HepG2 (cell line): ENCODE data around the gene PTPN14. TPM values are rescaled to one million over a fixed set of nuclear protein-coding genes. Genes with fewer than 3 reads are reported as not detected.

ENCODE experiments used
- ATAC-seq: fragments of 200-7000 bp; cut with Tn5 transposase; 3 replicates; pipeline ENCODE4 v1.9.1; 2020; ENCODE audit warnings: mild to moderate bottlenecking, moderate library complexity
- BruUV-seq: library from RNA; stranded (reverse); fragments of 400-500 nt; replicated peaks from 2 replicates; lab custom pipeline; 2021; lab: Mats Ljungman, UMichigan
- CTCF ChIA-PET: fragments of 300-600 bp; formaldehyde crosslinking; extraction: SDS; loops from one replicate; lab custom pipeline; 2021; ENCODE audit warnings: low total read pairs, inconsistent platforms, low intra/inter-chr PET ratio; lab: Yijun Ruan, JAX
- POLR2A ChIA-PET: fragments of 350-600 bp; sonication (Branson Sonifier 250); formaldehyde crosslinking; loops from one replicate; lab custom pipeline; 2020; ENCODE audit warnings: antibody characterized with exemption, inconsistent platforms; lab: Yijun Ruan, JAX
- DNase-seq: peaks from one replicate; pipeline ENCODE4 v3.0.0-alpha.2; 2015; ENCODE audit warnings: low spot score
- FAIRE-seq: peaks from 3 replicates; lab custom pipeline; 2011; peaks lifted over from hg19 to GRCh38; lab: Jason Lieb, UNC
- H2AFZ ChIP-seq: one replicate; pipeline ENCODE4 v1.6.1; 2011; ENCODE audit warnings: low read length, inconsistent platforms
- H3K27ac ChIP-seq: fragments of 300-600 bp; 3 replicates; pipeline ENCODE4 v1.8.0; 2011; ENCODE audit warnings: mixed run types, mild to moderate bottlenecking, mixed read lengths, low read length, inconsistent platforms; ENCODE audit not compliant: insufficient read depth; ENCODE audit errors: extremely low read length
- H3K27me3 ChIP-seq, 2 experiments: fragments of 200-600 bp in 1 of 2; 2 replicates in 1 of 2; 3 replicates in 1 of 2; pipeline versions ENCODE4 v1.6.0 to v1.8.0; 2011; ENCODE audit warnings: low read length in 2 of 2, mild to moderate bottlenecking in 2 of 2, moderate library complexity in 2 of 2, inconsistent platforms in 1 of 2; ENCODE audit not compliant: insufficient read depth in 2 of 2, control insufficient read depth in 1 of 2
- H3K36me3 ChIP-seq, 2 experiments: fragments of 200-600 bp in 1 of 2; replicated peaks in 1 of 2; 2 replicates in 1 of 2; 3 replicates in 1 of 2; pipeline versions ENCODE4 v1.5.1 to v1.8.0; 2011; ENCODE audit warnings: low read length in 2 of 2, inconsistent platforms in 1 of 2; ENCODE audit not compliant: insufficient read depth in 2 of 2, control insufficient read depth in 1 of 2
- H3K4me1 ChIP-seq: 2 replicates; pipeline ENCODE4 v1.5.1; 2012; ENCODE audit warnings: low read length, inconsistent platforms; ENCODE audit not compliant: insufficient read depth
- H3K4me2 ChIP-seq: 2 replicates; pipeline ENCODE4 v1.6.0; 2011; ENCODE audit warnings: low read depth, low read length, inconsistent platforms
- H3K4me3 ChIP-seq, 3 experiments: fragments of 200-600 bp in 1 of 3; sonication (generic), shearing (Covaris generic) in 1 of 3; replicated peaks in 1 of 3; 2 replicates each; pipeline ENCODE4 v1.5.1; 2011 to 2016; ENCODE audit warnings: low read length in 3 of 3, inconsistent platforms in 2 of 3, low read depth in 2 of 3, mild to moderate bottlenecking in 2 of 3, control low read depth in 1 of 3, mixed read lengths in 1 of 3; ENCODE audit not compliant: insufficient read depth in 1 of 3
- H3K79me2 ChIP-seq: one replicate; pipeline ENCODE4 v1.6.1; 2011; ENCODE audit warnings: low read length, inconsistent platforms; ENCODE audit not compliant: insufficient read depth
- H3K9ac ChIP-seq: 2 replicates; pipeline ENCODE4 v1.6.0; 2011; ENCODE audit warnings: mild to moderate bottlenecking, low read depth, low read length, inconsistent platforms; ENCODE audit not compliant: insufficient read depth
- H3K9me3 ChIP-seq: 2 replicates; pipeline ENCODE4 v1.5.1; 2012; ENCODE audit warnings: mild to moderate bottlenecking, low read length
- H4K20me1 ChIP-seq: 2 replicates; pipeline ENCODE4 v1.6.0; 2011; ENCODE audit warnings: inconsistent platforms, mild to moderate bottlenecking, low read length, moderate library complexity; ENCODE audit not compliant: insufficient read depth
- ATF7-NPFF ChIP-seq: sonication (generic); formaldehyde crosslinking; IDR thresholded peaks from 2 replicates; pipeline ENCODE4 v1.8.1; 2023; ENCODE audit warnings: mild to moderate bottlenecking, low read depth, missing genetic modification reagents, moderate library complexity
- DNMT3B ChIP-seq: conservative IDR thresholded peaks from 2 replicates; pipeline ENCODE4 v1.6.1; 2016; ENCODE audit warnings: missing biosample characterization, control low read depth
- EED ChIP-seq: sonication (generic); formaldehyde crosslinking; IDR thresholded peaks from 2 replicates; pipeline ENCODE4 v1.5.0; 2020; ENCODE audit warnings: mild to moderate bottlenecking, missing genetic modification reagents
- FOSL2 ChIP-seq: sonication (generic); formaldehyde crosslinking; IDR thresholded peaks from 2 replicates; pipeline ENCODE4 v1.4.0; 2020; ENCODE audit warnings: missing genetic modification reagents
- IKZF5 ChIP-seq: IDR thresholded peaks from 2 replicates; pipeline ENCODE4 v1.6.1; 2018; ENCODE audit warnings: missing genetic modification reagents, mild to moderate bottlenecking, missing compliant biosample characterization
- KAT8 ChIP-seq: IDR thresholded peaks from 2 replicates; pipeline ENCODE4 v1.6.1; 2016; ENCODE audit warnings: missing genetic modification reagents, missing compliant biosample characterization
- KDM2A ChIP-seq: sonication (generic); formaldehyde crosslinking; IDR thresholded peaks from 2 replicates; pipeline ENCODE4 v1.4.0; 2020; ENCODE audit warnings: low read depth, missing genetic modification reagents, borderline replicate concordance
- KLF13 ChIP-seq: sonication (generic); formaldehyde crosslinking; IDR thresholded peaks from 2 replicates; pipeline ENCODE4 v1.4.0; 2020; ENCODE audit warnings: mild to moderate bottlenecking, missing genetic modification reagents
- NFIB ChIP-seq: sonication (generic); formaldehyde crosslinking; IDR thresholded peaks from 2 replicates; pipeline ENCODE4 v1.9.0; 2021; ENCODE audit warnings: missing genetic modification reagents, mild to moderate bottlenecking, borderline replicate concordance
- ONECUT2 ChIP-seq: sonication (generic); formaldehyde crosslinking; IDR thresholded peaks from 2 replicates; pipeline ENCODE4 v1.4.0; 2020; ENCODE audit warnings: missing genetic modification reagents
- PPARG ChIP-seq: conservative IDR thresholded peaks from 2 replicates; pipeline ENCODE4 v1.6.1; 2016; ENCODE audit warnings: missing biosample characterization, missing genetic modification reagents
- RAD21 ChIP-seq: fragments of 450-650 bp; formaldehyde crosslinking; IDR thresholded peaks from 2 replicates; pipeline ENCODE4 v1.5.0; 2020; ENCODE audit warnings: mild to moderate bottlenecking
- REPIN1 ChIP-seq: sonication (generic); formaldehyde crosslinking; IDR thresholded peaks from 2 replicates; pipeline ENCODE4 v1.8.0; 2022; ENCODE audit warnings: missing genetic modification reagents, low read depth, mild to moderate bottlenecking, borderline replicate concordance
- SALL1 ChIP-seq: sonication (generic); formaldehyde crosslinking; IDR thresholded peaks from 2 replicates; pipeline ENCODE4 v1.8.0; 2022; ENCODE audit warnings: mild to moderate bottlenecking, missing genetic modification reagents
- STAG1 ChIP-seq: sonication (generic); formaldehyde crosslinking; IDR thresholded peaks from 2 replicates; pipeline ENCODE4 v1.4.0; 2020; ENCODE audit warnings: missing genetic modification reagents
- TAF1 ChIP-seq: sonication (generic); formaldehyde crosslinking; IDR thresholded peaks from 2 replicates; pipeline ENCODE4 v1.4.0; 2020; ENCODE audit warnings: missing genetic modification reagents
- TEAD3 ChIP-seq: optimal IDR thresholded peaks from 2 replicates; pipeline ENCODE3; 2016; ENCODE audit warnings: borderline replicate concordance
- ZFP36L1 ChIP-seq: sonication (generic); formaldehyde crosslinking; IDR thresholded peaks from 2 replicates; pipeline ENCODE4 v1.8.0; 2022; ENCODE audit warnings: mild to moderate bottlenecking, missing genetic modification reagents, moderate library complexity
- ZNF772 ChIP-seq: sonication (generic); formaldehyde crosslinking; IDR thresholded peaks from 2 replicates; pipeline ENCODE4 v1.5.0; 2020; ENCODE audit warnings: mild to moderate bottlenecking, missing genetic modification reagents
- ZNF788 ChIP-seq: sonication (generic); formaldehyde crosslinking; IDR thresholded peaks from 2 replicates; pipeline ENCODE4 v1.5.0; 2020; ENCODE audit warnings: mild to moderate bottlenecking, missing genetic modification reagents, borderline replicate concordance
- ZSCAN31 ChIP-seq: sonication (generic); formaldehyde crosslinking; IDR thresholded peaks from 2 replicates; pipeline ENCODE4 v1.5.0; 2020; ENCODE audit warnings: low read depth, mild to moderate bottlenecking, missing genetic modification reagents
- WGBS: methylation state at CpG from one replicate; pipeline ENCODE4 v1.1.6; 2017; ENCODE audit warnings: low lambda C conversion rate; 5-methylcytosine and 5-hydroxymethylcytosine counted together
- in situ Hi-C: cut with HindIII; loops from 2 replicates; pipeline ENCODE4 v1.10.0; 2017; ENCODE audit warnings: low pct_unique_long_range_greater_than_20kb; ENCODE audit not compliant: extremely low pct_ligation_motif_present
- intact Hi-C: fragments of 100-400 bp; cut with micrococcal nuclease; formaldehyde crosslinking; loops from one replicate; pipeline ENCODE4 v1.10.0; 2022; ENCODE audit not compliant: unreplicated experiment
- polyA plus RNA-seq, 8 experiments: library from polyadenylated mRNA; depleted of rRNA in 3 of 8; stranded (reverse) in 7 of 8; unstranded in 1 of 8; fragments of >200 nt; fragmentation: Illumina TruSeq in 4 of 8; extraction: Trizol in 4 of 8; gene quantifications; 2 replicates each; pipeline versions ENCODE4 v1.2.1 to v1.2.3, GENCODE V29; 2011 to 2016; ENCODE audit warnings: low read depth in 4 of 8, missing spikeins in 1 of 8, mixed read lengths in 1 of 8; ENCODE audit not compliant: insufficient read depth in 1 of 8
- total RNA-seq, 5 experiments: library from RNA; depleted of rRNA; stranded (reverse); fragments of >200 nt; fragmentation: Illumina TruSeq; extraction: Trizol; gene quantifications; 2 replicates each; pipeline ENCODE4 v1.2.3, GENCODE V29; 2016; ENCODE audit warnings: low read depth in 1 of 5
- TF ChIP-seq, protein P1 (sequence below): sonication (generic); formaldehyde crosslinking; IDR thresholded peaks from 2 replicates; pipeline ENCODE4 v1.9.0; 2022; ENCODE audit warnings: missing genetic modification reagents, mild to moderate bottlenecking, borderline replicate concordance
- TF ChIP-seq, protein P2 (sequence below): sonication (generic); formaldehyde crosslinking; IDR thresholded peaks from 2 replicates; pipeline ENCODE4 v1.4.0; 2020; ENCODE audit warnings: mild to moderate bottlenecking, missing genetic modification reagents

Gene PTPN14
- total and polyA plus RNA-seq, 2 of the 13 experiments (the other 11 are each of a cell fraction or from before 2014, with no cell fraction given): 3.9 to 4.7 TPM

- peak; percentile 65 for DNase-seq
- Histone ChIP-seq H3K4me3 (no peak overlapping the region), H3K4me1 (no peaks in the 10 kb centered on the region), H3K27ac (no peak overlapping the region), H3K27me3 (no peaks in the 10 kb centered on the region), H4K20me1 (peaks cover 3% of the 10 kb centered on the region), H3K79me2 (no peaks in the 10 kb centered on the region), H3K36me3 (peaks cover 15 to 80% of the 10 kb centered on the region in 2 experiments), H3K9ac (no peak overlapping the region), H3K9me3 (no peaks in the 10 kb centered on the region), H3K4me2 (no peak overlapping the region), H2AFZ (no peak overlapping the region)
- ChIA-PET POLR2A (interaction anchor here (1.2 to 1.5 kb wide), 2 partner anchors 44 to 48 kb away, joined by 4 to 6 read pairs; partner anchors contain the start of gene SMYD2), CTCF (interaction anchor here (0.7 to 8.2 kb wide), 4 partner anchors 67 to 1206 kb away, joined by 3 to 82 read pairs (median 10); no protein-coding TSS in a partner anchor)
- 100% methylated on average over 1 of the region's 11 CpGs for WGBS
- peak; percentile 72 for FAIRE-seq
- BruUV-seq: no TSS peak
- ATAC-seq: peak; percentile 91
- in situ Hi-C loops (no loop called here), intact Hi-C loops (loop anchor here (1.0 to 10.0 kb wide), 4 partner anchors 68 to 1204 kb away; no protein-coding TSS in a partner anchor)
- TF ChIP-seq KAT8 (CRISPR knock-in tag): no peak
- no peak for TF ChIP-seq TAF1
- TF ChIP-seq REPIN1 (CRISPR knock-in tag): peak; percentile 69; the same call in 1 of the 2 replicates
- TF ChIP-seq FOSL2: peak; percentile 66
- TF ChIP-seq STAG1: peak; percentile 98
- 0 out of 2 replicates have a peak, but pooled peaks have one; percentile 30 for TF ChIP-seq ZSCAN31 (CRISPR knock-in tag)
- peak; percentile 96 for TF ChIP-seq RAD21 (CRISPR knock-in tag)
- TF ChIP-seq, protein P1, sequence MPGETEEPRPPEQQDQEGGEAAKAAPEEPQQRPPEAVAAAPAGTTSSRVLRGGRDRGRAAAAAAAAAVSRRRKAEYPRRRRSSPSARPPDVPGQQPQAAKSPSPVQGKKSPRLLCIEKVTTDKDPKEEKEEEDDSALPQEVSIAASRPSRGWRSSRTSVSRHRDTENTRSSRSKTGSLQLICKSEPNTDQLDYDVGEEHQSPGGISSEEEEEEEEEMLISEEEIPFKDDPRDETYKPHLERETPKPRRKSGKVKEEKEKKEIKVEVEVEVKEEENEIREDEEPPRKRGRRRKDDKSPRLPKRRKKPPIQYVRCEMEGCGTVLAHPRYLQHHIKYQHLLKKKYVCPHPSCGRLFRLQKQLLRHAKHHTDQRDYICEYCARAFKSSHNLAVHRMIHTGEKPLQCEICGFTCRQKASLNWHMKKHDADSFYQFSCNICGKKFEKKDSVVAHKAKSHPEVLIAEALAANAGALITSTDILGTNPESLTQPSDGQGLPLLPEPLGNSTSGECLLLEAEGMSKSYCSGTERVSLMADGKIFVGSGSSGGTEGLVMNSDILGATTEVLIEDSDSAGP: 0 out of 2 replicates have a peak, but pooled peaks have one; percentile 17
- 0 out of 2 replicates have a peak, but pooled peaks have one; percentile 31 for TF ChIP-seq ZNF772 (CRISPR knock-in tag)
- TF ChIP-seq ZFP36L1 (CRISPR knock-in tag): no peak
- TF ChIP-seq ATF7-NPFF (CRISPR knock-in tag): no peak
- no peak for TF ChIP-seq KLF13 (CRISPR knock-in tag)
- no peak for TF ChIP-seq EED (CRISPR knock-in tag)
- TF ChIP-seq DNMT3B (CRISPR knock-in tag): no peak
- TF ChIP-seq ONECUT2 (CRISPR knock-in tag): no peak
- TF ChIP-seq PPARG (CRISPR knock-in tag): no peak
- TF ChIP-seq TEAD3 (CRISPR knock-in tag): peak; percentile 33
- peak; percentile 45; the same call in 1 of the 2 replicates for TF ChIP-seq ZNF788 (CRISPR knock-in tag)
- TF ChIP-seq, protein P2, sequence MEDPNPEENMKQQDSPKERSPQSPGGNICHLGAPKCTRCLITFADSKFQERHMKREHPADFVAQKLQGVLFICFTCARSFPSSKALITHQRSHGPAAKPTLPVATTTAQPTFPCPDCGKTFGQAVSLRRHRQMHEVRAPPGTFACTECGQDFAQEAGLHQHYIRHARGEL: peak; percentile 98
- TF ChIP-seq SALL1: peak; percentile 41; the same call in 1 of the 2 replicates
- TF ChIP-seq IKZF5: peak; percentile 11; the same call in 1 of the 2 replicates
- 0 out of 2 replicates have a peak, but pooled peaks have one; percentile 28 for TF ChIP-seq NFIB
- TF ChIP-seq KDM2A (CRISPR knock-in tag): 0 out of 2 replicates have a peak, but pooled peaks have one; percentile 32
These were observed 222.5 kb downstream of the PTPN14 start for GRCh38 chr1:214328770-214329469.
